A549 (cell line): Measurements from ENCODE around the gene SERPINF2.

Experiments used
- CEBPB ChIP-seq, 2 experiments: fragments of >200 bp in 1 of 2; sonication (Bioruptor Twin) in 1 of 2; formaldehyde crosslinking in 1 of 2; IDR thresholded peaks; 2 replicates each; pipeline ENCODE4 v1.6.1; 2012 to 2016
- E2F6 ChIP-seq: IDR thresholded peaks from 2 replicates; pipeline ENCODE4 v1.6.1; 2012; ENCODE audit warnings: low read depth, borderline replicate concordance
- JUNB ChIP-seq: fragments of >200 bp; sonication (Bioruptor Twin); formaldehyde crosslinking; IDR thresholded peaks from 2 replicates; pipeline ENCODE4 v1.6.1; 2016
- KDM1A ChIP-seq: fragments of 200-600 bp; sonication (generic); IDR thresholded peaks from 2 replicates; pipeline ENCODE4 v1.6.1; 2016; ENCODE audit warnings: low read depth, mild to moderate bottlenecking
- POLR2A ChIP-seq: IDR thresholded peaks from 2 replicates; pipeline ENCODE4 v1.6.1; 2012; ENCODE audit warnings: mild to moderate bottlenecking, low read length
- RCOR1 ChIP-seq: fragments of 150-350 bp; IDR thresholded peaks from 2 replicates; pipeline ENCODE4 v1.6.1; 2014; ENCODE audit warnings: antibody characterized with exemption, low read length, low read depth
- TF ChIP-seq, protein P1 (sequence below): fragments of >200 bp; sonication (Bioruptor Twin); formaldehyde crosslinking; IDR thresholded peaks from 3 replicates; pipeline ENCODE4 v1.5.1; 2016

DNA sequence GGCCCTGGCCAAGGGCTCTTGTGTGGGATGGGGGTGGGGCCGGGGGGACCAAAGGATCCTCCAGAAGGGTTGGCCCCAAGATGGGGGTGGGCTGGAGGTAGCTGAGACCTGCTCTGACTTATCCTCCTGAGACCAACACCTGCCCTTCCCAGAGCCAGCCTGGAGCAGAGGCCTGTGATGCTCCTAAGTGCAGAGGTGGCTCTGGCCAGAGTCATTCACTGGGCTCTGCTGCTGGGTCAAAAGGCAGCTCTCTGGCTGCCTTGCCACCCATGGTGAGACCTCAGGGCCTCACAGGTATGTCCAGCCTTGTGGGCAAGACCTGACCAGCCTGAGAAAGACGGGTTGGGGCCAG, 393 bp downstream of the SERPINF2 start:
- no peak for TF ChIP-seq JUNB
- TF ChIP-seq, protein P1, sequence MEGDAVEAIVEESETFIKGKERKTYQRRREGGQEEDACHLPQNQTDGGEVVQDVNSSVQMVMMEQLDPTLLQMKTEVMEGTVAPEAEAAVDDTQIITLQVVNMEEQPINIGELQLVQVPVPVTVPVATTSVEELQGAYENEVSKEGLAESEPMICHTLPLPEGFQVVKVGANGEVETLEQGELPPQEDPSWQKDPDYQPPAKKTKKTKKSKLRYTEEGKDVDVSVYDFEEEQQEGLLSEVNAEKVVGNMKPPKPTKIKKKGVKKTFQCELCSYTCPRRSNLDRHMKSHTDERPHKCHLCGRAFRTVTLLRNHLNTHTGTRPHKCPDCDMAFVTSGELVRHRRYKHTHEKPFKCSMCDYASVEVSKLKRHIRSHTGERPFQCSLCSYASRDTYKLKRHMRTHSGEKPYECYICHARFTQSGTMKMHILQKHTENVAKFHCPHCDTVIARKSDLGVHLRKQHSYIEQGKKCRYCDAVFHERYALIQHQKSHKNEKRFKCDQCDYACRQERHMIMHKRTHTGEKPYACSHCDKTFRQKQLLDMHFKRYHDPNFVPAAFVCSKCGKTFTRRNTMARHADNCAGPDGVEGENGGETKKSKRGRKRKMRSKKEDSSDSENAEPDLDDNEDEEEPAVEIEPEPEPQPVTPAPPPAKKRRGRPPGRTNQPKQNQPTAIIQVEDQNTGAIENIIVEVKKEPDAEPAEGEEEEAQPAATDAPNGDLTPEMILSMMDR: no peak
- TF ChIP-seq E2F6: no peak
- no peak for TF ChIP-seq RCOR1
- TF ChIP-seq CEBPB (IDR thresholded peaks at IDR 0.05): no peak
- TF ChIP-seq POLR2A: no peak
- TF ChIP-seq KDM1A: no peak
